GM21515 (cell line): Measurements from ENCODE around the gene VPS54.

ENCODE experiments used
- ATAC-seq: cut with Tn5 transposase; IDR thresholded peaks from one replicate; pipeline ENCODE4 v1.9.1; 2021; ENCODE audit not compliant: unreplicated experiment

VPS54 gene

GRCh38 chr2:63846487-63846886 lies 172.7 kb downstream of the VPS54 start:
- ATAC-seq: no peak

DNA sequence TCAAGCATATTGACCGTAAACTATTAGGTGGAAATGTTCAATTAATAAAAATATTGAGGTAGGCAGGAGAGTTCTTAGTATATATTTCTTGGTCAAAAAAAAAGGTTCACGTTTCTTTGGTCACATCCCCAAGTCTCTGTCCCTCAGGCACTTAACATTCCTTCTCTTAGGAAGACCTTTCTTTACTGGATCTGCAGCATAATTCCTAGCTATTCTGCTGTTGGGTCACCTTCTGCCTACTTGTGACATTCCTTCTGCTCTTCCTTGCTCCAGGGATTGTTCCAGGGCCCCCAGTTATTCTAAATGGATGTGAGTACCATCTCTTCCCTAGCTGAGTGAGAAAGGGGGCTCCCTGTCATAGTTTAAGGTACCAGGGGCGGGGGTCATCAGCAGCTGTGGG lies 173.4 kb downstream of the VPS54 start:
- no peak for ATAC-seq

DNA sequence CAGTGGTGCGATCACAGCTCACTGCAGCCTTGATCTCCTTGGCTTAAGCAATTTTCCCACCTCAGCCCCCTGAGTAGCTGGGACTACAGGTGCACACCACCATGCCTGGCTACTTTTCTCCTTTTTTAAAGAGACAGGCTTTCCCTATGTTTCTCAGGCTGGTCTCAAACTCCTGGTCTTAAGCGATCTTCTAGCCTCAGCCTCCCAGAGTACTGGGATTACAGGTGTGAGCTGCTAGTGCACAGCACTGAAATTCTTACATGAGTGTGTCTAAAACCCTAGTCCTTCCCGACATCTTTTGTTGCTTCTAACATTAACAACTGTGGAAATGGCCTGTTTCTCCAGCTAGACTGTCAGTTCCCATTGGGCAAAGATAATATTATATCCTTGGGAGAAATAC lies 174.6 kb downstream of the VPS54 start:
- ATAC-seq: no peak

- no peak for ATAC-seq
These were observed 175.4 kb downstream of the VPS54 start for GRCh38 chr2:63843791-63844190.

- no peak for ATAC-seq
These were observed 176.1 kb downstream of the VPS54 start for GRCh38 chr2:63843093-63843492.

DNA sequence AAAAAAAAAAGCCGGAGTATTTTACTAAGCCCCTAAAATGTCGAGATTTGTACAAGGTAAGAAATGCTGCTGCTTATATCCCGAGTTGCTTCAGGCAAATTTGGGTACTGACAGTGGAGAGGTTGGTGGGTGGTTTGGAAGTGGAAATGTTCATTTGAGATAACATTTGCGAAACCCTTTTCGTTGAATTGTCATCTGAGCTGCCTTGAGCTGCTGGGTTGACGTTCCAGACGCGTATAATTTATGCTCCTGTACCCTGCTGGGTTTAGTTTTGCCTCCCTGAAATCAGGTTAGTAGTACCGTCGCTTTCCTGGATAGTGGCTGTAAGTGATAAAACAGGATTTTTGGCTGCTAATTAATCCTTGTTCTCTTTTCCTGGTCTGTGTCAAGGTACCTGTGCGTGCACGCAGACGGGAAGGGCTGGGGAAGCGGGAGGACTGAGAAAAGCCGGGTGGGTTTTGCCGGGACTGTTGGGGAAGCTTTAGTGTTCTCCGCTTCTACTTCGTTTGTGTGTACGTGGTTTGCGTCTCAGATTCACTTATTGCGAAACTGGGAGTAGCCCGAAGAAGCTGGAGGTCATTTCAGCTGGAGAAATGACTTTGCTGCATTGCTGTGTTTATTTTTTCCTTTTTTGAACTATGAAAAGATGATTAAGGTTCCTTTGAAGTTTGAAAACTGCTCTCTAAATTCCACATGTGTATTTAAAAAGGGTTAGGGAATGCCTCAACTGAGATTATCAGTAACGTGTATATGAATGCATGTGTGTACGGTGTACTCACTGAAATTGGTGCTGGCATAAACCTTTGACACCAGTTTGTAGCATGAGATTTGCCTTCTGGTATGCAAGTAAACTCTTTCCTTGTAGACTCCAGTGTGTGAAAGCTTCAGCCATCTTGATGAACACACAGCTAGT lies 176.8 kb downstream of the VPS54 start:
- ATAC-seq: no peak
